WI38 (cell line): ENCODE data around the gene DSCAML1.

ENCODE experiments used
- H3K4me3 ChIP-seq: 2 replicates; pipeline ENCODE4 v1.5.1; 2011; ENCODE audit warnings: low read depth, mild to moderate bottlenecking, control low read depth, low read length
- CTCF ChIP-seq: IDR thresholded peaks from 2 replicates; pipeline ENCODE4 v1.5.1; 2012; ENCODE audit warnings: low read depth, mild to moderate bottlenecking, control low read depth, low read length

DSCAML1 gene

GRCh38 chr11:117565709-117566108 lies 231.3 kb downstream of the DSCAML1 start:
- TF ChIP-seq CTCF: no peak
- H3K4me3 ChIP-seq: no peak overlapping the region

DNA sequence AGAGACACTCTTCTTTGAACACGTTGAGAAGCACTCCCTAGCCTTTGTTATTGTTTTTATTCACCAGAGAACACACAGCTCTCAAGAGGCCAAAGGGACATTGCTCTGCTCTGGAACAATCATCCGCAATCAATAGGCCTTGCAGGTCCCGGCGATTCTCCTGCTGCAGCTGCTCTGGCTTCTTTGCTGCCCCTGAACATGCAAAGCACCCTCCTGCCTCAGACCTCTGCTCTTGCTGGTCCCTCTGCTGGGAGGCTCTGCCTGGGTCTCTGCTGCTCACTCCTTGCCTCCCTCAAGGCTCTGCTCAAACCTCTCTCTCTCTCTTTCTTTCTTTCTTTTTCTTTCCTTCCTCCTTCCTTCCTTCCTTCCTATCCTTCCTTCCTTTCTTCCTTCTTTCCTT lies 232.7 kb downstream of the DSCAML1 start:
- no peak overlapping the region for H3K4me3 ChIP-seq
- no peak for TF ChIP-seq CTCF

- H3K4me3 ChIP-seq: no peak overlapping the region
- no peak for TF ChIP-seq CTCF
These were observed 233.5 kb downstream of the DSCAML1 start for GRCh38 chr11:117563556-117563955.

DNA sequence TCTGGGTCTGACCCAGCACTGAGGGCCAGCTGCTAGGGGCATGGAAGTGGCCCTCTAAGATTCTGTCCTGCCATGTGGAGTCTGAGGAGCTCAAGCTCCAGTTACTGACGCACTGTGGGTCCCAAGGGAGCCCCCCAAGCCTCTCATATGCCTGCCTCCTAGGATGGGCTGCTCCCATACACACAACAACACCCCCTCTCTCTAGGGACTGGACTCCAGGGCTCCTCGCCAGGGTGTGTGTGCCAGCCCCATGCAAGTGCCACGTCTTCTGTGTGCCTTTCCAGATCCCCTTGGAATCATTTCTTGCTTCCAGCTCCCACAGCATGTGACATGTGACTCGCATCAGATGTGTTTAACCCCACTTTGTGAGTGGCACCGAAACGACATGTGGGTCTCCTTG lies 234.9 kb downstream of the DSCAML1 start:
- H3K4me3 ChIP-seq: no peak overlapping the region
- TF ChIP-seq CTCF: no peak

GRCh38 chr11:117560780-117561530 lies 236.1 kb downstream of the DSCAML1 start:
- H3K4me3 ChIP-seq: no peak overlapping the region
- no peak for TF ChIP-seq CTCF

DNA sequence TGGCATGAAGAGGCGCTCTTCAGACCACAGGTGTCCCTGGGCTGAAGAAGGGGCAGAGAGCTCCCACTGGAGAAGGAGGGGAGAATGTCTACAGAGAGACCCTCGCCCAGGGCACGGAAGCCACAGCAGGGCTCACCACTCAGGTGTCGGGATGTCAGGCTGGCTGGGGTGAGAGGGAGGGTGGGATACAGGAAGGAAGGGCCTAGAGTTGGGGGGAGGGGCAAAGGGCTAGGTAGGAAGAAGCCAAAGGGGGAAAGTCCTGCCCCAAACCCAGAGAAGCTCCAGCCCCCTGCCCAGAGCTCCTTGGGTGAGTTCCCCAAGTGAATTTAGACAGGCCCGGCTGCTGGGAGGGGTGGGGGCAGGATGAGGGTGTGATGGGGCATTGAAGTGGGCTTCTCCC lies 237.3 kb downstream of the DSCAML1 start:
- no peak overlapping the region for H3K4me3 ChIP-seq
- TF ChIP-seq CTCF: no peak

DNA sequence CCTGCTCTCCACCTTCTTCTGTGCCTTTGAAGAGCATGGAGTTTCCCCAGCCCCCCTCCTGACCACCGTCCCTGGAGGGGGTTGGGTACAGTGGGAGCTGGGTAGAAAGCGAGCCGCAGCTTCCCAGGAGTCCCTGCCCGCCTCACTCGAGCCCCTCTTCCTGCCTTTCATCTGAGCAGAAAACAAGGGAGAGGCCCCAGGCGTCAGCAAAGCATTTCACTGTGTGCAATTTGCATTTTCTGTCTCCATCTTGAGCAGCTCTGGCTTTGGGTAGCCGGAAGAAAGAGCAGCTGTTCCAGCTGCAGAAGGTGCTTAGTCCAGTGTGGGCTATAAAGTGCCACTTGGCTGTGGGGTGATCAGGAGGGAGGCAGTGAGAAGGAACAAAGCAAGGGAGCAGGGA lies 239.7 kb downstream of the DSCAML1 start:
- no peak for TF ChIP-seq CTCF
- no peak overlapping the region for H3K4me3 ChIP-seq
